Right lobe of liver (tissue), 4 donors: Measurements from ENCODE around the gene EYA4.

ENCODE experiments used
- CTCF ChIP-seq, 4 donors: fragments of 200-600 bp in 3 of 4; fragments of 450-650 bp in 1 of 4; IDR thresholded peaks; one replicate each; pipeline versions ENCODE4 v1.5.1 to v1.8.0; 2016 to 2022; ENCODE audit warnings: antibody characterized with exemption in 4 of 4, mild to moderate bottlenecking in 2 of 4
- POLR2A ChIP-seq: fragments of 450-650 bp; IDR thresholded peaks from one replicate; pipeline ENCODE4 v1.6.1; 2017; ENCODE audit warnings: antibody characterized with exemption, mild to moderate bottlenecking
- donor health status: DM: no; HTN: no; CAD: no.
- donor health status: DM: no; HTN: no; CAD: no.
- donor health status: DM: no; HTN: yes; CAD: no.

- TF ChIP-seq CTCF (IDR thresholded peaks at IDR 0.05) = no peak
- TF ChIP-seq POLR2A = no peak
Observed at GRCh38 chr6:133499662-133500061, 258.5 kb downstream of the EYA4 start.
